Stimulated activated CD8-positive, alpha-beta memory T cell treated with anti-CD3 and anti-CD28 coated beads, Interleukin-12 subunit alpha, Interleukin-12 subunit beta, amount 100 ng/mL, for 24 hours (primary cell): ENCODE measurements around the gene CHRDL2.

Experiments
- DNase-seq: peaks from one replicate; pipeline ENCODE4 v3.0.0-alpha.2; 2020; ENCODE audit errors: extremely low read depth

The CHRDL2 gene

DNA sequence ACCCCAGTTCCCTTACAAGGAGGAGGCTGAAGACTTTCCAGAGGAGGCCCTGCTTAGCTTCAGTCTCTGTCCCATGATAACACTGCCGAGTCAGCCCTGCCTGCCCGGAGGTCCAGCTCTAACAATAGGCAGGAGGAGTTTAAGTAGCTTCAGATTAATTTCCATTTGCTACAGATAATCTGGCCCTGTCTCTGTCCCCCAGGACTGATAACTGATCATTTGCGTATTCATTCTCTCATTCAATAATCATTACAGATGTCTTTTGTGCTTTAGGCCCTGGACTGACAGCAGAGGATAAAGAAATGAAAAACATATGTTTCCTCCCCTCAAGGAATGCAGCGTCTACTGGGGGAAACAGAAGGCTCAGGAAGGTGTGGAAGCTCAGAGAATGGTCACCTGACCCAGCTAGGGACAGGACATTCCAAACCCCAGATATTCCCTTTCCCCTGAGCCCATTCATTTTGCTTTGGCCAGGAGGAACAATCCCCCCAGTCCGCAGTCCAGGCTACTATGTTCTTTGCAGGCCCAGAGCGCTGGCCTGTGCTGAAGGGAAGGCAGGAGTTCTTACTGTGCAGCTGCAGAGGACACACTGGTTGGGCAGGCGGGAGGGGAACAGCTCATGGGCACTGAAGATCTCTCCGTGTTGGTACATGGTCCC, 20.8 kb downstream of the CHRDL2 start:
- no peak for DNase-seq

DNA sequence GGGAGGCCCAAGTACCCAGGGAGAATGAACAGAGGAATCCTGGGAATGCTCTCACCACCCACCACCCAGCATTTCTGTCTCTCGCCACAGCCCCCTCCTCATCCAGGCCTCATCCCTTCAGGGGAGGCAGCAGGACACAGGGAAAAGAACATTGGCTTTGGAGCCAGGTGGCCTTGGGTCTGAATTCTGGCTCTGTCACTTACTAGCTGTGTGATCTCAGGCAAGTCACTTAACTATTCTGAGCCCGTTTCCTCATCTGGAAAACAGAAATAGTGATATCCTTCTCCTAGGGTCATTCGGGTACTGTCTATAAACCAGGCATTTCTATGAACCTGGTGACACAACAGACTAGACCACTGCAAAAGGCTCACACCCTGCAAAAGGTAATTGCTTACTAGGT, 22.1 kb downstream of the CHRDL2 start:
- DNase-seq: no peak

DNA sequence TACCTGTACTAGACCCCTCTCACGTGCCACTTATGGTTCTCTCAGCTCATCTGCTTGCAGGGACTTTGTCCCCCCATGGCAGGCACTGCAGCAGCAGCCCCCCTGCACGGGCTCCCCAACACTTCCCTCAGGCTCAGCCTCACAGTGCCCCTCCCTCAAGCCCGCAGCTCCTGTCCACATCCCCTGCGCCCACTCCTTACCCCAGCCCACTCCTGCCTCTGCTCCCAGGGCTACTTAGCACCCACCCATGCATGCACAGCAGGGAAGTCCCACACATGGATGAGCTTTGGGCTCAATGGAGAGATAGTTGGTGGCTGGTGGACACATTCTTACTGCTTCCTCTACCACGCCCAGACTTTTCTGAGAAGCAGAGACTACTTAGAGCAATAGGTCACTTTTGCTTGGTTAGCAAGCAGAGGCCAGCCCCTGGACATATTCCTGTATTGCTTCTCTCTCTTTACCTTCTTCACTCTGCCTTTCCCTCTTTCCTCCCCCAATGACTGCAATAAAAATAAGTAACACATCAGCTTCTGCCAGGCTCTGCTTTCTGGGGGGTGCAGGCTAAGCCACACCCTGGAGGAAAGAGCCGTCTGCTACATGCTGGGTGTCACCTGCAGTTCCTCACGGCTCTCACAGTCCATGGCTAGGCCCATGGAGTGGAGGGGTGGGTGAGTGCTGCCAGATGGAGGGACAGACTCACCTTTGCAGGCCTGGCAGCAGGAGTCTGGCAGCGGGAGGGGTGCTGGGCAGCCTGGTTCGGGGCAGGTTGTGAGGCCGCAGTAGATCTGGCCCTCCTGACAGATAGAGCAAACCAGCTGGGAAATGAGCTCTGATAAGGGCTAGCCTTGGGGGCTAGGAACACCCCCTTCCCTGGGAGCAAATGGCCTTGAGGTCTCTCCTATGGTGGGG, 23.4 kb downstream of the CHRDL2 start:
- no peak for DNase-seq

DNA sequence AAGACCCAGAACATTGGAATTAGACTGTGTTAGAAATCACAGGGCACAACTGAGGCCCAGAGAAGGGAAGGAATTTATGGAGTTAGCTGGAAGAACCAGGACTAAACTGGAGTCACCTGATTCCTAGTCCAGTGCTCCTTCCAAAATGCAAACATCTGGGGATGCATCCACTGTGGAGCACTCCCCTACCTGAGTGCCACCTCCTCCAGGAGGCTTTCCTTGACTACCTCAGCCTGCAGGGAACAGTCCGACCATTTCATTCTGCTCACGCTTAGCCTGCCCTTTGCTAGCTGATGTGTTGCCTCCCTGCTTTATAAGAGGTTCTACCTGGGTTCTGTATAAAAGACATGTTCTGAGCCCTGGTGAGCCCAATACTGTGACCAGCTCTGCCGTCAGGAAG, 24.0 kb downstream of the CHRDL2 start:
- DNase-seq: no peak

DNA sequence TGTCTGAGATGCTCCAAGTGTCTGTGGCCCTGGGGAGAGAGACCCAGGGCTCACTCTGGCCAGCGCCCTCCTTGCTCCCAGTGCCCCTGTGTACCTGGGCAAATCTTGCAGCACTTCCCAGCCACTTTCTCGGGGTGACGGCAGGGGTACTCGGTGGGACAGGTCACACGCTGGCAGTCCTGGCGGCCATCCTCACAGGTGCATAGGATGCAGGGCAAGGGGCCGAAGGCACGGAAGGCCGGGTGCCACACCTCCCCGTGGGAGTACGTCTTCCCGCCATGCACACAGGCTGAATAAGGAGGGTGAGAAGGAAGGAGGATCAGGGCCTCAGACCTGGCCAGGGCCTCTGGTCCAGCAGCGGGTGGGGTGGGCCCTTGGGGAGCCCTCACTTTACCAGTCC, 28.0 kb downstream of the CHRDL2 start:
- no peak for DNase-seq

DNA sequence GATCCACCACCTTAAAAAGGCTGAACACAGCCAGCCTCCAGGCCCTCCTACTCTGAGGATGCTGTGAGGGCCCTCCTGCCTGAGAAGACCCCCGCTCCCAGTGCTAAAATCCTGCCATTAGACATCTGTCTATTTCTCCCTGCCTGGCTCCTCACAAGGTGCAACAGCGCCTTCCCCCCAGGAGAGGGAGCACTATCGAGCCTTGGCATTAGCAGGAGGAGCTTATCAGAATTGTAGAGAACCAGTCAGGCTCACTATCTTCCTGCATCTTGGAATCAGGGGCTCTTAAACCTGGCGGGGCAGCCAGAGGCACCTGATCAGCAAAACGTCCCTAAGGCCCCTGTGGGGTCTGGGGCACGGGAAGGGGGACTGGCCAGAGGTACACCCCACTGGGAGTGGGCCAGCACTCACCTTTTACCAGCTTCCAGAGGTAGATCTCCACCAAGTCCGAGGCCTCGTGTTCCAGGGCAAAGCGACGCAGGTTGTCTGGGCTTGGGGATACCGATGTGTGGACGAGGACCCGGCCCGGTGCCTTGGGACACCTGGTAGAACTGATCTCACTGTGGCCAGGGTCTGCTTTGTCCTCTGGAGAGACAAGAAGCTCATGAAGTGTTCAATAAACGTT, 28.7 kb downstream of the CHRDL2 start:
- no peak for DNase-seq

DNA sequence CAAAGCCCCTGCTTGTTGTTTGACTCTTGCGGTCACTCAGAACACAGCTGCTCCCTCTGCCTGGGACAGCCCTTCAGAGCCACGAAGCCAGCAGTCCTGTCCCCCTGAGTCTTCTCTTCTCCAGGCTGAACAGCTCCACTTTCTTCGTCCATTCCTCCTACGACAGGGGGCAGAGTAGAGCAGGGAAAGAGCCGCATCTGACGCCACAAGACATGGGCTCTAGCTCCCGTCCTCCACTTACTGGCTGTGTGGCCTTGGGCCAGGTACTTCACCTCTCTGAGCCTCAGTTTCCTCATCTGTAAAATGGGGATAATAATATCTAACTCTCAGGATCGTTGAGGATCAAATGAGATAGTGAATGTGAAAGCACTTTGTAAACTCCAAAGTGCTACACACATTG, 29.9 kb downstream of the CHRDL2 start:
- no peak for DNase-seq

DNA sequence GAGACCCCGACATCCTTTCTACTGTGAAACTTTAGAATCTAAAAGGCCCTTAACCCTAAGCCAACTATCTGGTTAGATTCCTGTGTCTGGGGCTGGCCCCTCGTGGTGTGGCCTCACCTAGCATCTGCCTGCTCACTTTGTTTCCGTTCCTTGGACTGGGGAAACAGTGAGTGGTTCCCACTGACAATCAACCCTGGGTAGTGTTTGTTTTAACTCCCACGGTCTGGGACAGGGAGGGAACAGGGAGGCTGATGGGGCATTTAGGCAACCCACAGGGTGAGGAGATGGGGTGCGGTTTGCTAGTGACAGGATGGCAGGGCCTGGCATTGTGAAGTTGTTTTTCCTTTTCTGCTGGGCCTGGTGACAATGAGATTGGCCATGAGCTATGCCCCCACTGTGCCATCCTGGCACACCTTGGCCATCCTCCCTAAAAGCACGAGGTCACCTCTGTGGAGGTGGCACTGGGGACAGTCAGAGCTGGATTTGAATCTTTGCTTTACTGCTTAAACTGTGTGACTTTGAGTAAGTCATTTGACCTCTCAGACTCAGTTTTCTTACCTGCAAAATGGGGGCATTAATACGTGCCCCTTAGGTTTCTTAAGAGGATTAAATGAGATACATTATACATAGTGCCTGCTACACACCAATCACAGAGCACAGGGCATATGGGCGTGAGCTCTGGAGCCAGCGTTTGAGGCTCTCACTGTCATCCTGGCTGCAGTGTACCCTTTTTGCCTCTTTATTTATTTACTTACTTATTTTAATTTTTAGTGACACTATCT, 31.4 kb downstream of the CHRDL2 start:
- no peak for DNase-seq

DNA sequence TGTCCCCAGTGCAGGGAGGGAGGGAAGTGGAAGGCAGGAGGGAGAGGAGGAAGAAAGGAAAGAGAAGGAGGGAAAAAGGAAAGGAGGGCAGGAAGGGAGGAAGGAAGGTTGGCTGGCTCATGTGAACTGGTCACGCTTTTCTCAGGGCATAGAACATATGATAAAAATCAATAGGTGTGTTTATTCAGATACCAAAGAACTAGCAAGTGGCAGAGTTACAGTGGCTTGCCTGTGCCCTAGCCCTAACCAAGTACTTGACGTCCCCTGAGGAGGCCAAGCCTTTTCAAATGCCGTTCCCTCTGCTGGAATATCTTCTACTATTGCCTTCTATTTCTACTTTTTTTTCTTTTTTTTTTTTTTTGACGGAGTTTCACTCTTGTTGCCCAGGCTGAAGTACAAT, 33.5 kb downstream of the CHRDL2 start:
- DNase-seq: no peak

DNA sequence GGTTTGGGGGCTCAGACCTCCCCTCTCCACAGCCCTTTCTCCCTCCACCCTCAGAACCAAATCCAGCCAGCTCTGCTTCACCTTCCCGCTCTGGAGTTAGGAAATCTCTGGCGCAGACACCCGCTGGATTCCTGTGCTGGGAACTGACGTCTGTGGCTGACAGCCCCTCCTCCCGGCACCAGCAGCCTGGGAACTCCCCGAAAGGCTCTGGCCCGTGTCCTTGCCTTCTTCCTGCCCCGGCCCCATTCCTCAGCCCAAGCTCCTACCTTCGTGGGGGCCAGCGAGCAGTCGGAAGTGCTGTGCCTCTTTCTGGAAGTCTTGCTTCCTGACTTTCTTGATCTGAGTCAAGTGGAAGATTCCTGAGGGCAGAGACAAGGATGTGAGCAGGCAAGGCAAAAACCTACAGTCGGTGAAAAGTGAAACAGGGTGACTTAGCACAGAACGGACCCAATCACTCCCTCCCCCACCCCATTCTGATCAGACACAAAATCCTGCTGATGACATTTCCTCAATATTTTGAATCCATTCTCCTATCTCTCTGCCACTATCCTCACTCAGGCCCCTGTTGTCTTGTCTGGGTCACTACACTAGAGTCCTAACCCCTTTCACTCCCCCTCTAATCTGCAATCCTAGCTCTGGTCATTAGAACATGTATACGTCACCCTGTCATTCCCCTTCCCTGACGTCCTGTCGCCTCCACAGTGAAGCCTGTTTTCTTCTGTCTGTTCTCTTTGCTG, 34.1 kb downstream of the CHRDL2 start:
- no peak for DNase-seq

DNA sequence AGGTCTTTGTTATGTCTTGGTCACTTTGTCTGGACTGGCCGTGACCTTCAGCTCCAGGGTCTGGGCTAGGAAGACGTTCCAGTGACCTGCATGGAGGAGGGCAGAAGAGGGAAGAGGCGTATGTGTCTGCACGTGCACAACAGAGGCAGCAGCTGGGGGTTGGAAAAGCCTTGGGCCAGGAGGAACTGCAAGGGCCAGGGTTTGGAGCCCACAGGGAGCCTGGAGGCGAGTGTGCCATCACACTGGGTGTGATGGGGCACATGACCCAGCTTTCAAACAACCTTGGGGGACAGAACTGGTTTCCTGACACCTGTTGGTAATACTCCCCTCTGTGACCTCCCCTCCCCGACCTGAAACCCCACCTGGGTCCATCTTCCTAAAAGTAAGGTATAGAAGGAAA, 34.7 kb downstream of the CHRDL2 start:
- DNase-seq: no peak

DNA sequence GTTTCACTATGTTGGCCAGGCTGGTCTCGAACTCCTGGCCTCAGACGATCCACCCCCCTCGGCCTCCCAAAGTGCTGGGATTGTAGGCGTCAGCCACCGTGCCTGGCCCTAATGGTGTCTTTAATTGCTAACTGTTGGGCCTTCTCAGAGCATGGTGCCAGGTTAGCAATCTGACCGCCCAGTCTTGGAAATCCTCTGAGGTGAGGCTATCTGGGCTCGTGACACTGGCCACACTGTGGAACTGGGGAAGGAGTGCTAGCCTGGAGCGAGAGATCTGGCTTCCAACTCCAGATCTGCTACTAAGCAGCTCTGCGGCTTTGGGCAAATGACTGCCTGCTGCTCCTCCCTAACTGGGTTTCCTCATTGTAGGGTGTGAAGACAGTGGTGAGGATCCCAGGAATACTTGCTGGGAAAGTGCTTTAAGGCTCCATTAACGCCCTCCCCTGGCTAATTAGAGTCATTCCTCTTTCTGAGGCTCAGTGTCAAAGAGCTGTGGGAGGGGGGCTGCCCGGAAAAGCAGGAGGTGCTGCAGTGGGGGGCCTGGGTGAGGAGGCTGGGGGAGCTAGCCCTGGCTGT, 35.4 kb downstream of the CHRDL2 start:
- no peak for DNase-seq

DNA sequence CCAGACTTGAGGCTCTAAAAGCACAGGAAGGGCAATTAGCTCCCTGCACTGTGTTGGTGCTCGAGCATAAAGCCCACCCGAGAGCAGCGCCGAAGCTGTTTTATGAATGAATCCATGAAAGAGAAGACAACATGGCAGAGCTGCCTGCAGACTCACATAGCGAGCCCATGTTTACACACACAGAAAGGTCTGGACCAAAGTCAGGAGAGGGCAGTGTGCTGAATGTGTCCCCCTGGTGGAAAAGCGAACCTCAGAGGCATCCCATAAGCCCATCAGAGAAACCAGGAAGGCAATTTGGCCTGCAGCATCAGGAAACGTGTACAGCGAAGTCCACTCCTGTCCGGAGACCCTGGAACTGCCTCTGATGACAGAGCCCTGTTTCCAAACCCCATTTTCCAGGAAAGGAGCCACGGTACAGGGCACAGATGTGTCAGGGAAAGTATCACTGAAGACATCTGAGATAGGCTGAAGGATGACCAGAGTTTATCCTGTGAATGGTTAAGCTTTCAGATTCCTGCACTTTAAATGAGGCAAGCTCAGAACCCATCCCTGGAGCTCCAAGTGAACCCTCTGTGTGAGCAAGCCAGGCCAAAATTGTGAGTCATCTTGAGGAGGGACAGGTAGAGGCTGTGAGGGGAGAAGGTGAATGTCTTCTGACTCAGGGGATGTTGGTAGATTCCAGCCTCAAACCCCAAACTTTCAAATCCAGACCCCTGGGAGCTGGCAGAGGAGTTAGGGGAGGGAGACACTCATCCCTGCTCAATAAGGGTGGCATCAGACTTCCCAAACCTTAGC, 36.9 kb downstream of the CHRDL2 start:
- no peak for DNase-seq

DNA sequence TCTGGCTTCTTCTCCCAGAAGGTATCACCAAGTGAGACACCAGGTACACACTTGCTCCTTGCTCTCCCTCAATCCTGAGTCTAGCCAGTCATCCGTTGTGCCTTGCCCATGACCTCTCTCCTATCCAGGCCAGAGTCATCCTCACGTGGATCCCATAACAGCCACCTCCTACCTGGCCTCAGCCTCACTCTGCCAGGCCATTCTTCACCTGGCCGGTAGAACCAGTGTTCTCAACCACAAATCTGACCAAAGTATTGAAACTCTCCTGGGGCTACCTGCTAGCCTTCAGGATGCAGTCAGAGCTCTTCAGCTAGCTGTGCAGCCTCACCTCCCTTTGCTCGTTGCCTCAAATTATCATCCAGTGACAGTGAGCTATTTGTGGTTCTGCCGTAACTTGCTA, 37.7 kb downstream of the CHRDL2 start:
- no peak for DNase-seq

DNA sequence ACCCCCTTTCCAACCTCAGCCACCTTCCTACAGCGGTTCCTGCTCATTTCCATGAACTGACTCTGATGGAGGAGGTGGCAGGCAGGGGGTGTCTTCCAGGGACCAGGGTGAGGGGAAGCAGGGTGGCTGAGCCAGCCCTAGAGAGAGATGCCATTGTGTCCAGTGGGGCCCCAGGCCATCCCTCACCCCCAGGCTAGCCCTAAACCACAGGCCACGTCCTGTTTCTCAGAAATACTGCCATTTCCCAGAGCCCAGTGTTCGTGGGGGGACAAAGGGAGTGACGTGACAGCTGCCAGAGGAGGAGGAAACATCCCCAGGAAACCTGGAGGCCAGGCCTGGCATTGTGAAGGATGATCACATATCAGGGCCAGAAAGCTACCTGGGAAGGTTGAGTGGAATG, 39.5 kb downstream of the CHRDL2 start:
- no peak for DNase-seq

DNA sequence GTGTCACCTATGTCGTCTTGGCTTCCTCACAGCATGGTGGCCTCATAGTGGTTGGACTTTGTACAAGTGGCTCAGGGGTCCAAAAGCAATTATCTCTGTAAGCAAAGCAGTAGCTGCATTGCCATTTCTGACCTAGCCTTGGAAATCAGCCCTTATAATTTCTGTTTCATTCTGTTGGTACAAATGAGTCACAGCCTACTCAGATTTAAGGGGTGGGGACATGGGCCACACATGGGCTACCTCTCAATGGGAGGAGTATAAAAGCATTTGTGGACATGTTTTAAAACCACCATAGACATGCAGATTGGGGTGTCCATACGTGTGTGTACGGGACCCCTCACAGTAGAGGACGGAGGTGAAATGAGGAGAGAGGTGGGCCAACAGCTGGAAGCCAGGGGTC, 41.6 kb downstream of the CHRDL2 start:
- DNase-seq: no peak

DNA sequence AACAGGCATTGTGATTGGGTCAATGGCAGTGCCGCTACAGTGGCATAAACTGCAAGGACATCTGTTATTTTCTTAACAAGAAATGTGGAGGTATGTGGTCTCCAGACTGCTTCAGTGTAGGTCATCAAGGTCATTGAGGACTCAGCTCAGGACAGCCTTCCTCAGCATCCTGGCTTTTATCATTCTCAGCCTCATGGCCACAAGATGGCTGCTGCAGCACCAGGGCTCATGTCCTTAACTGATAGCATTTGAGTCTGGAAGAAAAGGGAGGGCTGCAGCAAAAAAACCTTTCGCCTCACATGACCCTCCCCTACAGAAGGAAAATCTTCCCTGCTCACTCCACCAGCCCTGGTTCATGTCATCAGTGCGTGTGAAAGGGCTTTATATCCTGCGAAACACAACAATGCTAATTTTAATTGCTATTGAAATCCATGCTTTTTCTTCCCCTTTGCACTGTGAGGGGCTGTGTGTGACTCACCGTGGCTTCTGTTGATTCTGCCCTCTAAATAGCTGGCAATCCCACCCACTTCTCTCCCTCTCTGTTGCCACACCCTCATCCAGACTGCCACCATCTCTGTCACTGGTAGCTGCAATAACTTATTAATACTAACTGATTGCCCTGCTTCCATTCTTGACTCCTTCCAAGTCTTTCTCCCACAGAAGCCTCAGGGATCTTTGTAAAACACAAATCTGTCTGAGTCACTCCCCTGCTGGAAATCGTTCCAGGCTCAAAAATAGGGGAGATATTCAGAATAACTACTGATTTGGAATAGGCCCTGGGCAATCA, 43.8 kb downstream of the CHRDL2 start:
- DNase-seq: no peak

DNA sequence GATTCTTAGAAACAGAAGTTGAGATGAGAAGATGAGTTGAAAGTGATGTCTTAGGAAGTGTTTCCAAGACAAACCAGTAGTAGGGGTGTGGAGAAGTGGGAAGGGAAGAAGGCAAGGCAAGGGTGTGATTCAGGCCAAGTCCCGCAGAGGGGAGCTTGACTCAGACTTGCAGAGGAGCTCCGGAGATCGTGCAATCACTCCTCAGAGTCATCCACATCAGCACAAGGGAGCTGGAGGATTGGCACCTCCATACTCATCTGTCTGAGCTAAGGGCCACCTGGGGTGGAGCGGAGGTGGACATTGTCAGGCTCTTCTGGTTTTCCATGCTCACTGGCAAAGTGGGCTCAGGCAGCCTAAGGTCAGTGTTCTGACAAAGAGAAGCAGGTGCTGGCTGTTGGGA, 44.4 kb downstream of the CHRDL2 start:
- DNase-seq: no peak

DNA sequence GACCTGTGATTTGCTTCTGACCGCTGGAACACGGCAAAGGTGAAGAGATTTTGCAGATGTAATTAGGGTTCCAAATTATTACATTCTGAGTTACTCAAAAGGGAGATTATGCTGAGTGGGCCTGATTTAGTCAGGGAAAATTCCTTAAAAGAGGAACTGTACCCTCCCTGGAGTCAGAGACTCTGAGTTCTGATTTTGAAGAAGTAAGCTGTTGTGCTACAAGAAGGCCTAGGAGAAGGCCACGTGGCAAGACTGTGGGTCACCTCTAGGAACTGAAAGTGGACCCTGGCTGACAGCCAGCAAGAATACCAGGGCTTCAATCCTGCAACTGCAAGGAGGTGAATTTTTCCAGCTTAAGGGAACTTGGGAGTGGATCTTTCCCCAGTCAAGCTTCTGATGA, 45.3 kb downstream of the CHRDL2 start:
- no peak for DNase-seq

DNA sequence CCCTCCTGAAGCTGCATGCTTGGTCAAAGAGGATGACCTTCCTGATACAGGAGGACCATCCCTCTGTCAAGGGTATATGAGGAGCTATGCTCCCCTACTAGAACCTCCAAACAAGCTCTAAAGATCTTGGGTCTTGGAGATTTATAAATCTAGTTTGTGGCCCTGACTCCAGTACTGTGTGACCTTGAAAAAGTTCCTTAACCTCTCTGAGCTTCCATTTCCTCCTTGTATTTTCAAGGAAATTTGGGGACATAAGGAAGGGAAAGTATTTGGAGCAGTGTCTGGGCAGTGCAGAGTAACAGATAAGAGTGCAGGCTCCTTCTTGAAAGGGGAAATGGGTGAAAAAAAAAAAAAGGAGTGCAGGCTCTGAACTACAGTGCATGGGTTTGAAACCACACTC, 45.9 kb downstream of the CHRDL2 start:
- no peak for DNase-seq
